ENCODE data around the gene GALNT6. TPM values are rescaled to one million over a fixed set of nuclear protein-coding genes. Genes with fewer than 3 reads are reported as not detected.
"Not testable (repeated sequence)": the region's sequence is repeated elsewhere in the genome, so short reads cannot be mapped to it uniquely, and the experiment has no call there.

The GALNT6 gene
- total and polyA plus RNA-seq, 7 donors, result 0.10 to 2.1 (median 0.40) TPM

DNA sequence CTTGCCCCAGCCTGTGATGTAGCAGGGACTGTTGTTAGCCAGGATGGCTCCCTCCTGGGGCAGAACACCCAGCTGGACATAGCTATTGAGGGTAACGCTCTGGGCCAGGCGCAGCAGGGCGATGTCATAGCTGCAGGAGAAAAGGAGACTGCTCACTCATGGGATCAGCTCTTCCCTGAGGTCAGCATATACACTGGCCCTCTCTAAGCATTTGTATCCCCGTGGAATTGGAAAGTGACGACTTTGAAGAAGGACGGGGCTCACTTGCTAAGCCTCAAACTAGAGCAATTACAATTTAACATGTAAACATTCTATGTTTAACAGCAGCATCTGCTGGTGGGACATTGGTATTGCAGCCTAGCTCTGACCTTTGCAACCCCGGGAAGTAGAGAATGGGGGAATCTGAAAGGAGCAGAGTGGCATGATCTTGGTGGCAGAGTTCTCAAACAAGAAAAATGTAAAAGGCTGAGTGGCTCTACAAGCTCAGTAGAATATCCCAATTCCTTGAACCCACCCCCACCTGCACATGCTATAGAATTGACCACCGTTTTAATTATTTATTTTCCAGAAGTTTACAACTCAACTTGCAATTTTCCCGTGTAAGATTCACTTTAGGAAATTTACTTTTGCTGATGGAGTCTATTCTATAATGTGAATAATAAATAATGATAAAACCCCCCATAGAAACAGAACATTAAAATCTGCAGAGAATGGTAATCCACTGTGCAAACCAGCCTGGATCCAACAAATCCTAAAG, 49.8 kb downstream of the GALNT6 start:
- TF ChIP-seq, protein P1, sequence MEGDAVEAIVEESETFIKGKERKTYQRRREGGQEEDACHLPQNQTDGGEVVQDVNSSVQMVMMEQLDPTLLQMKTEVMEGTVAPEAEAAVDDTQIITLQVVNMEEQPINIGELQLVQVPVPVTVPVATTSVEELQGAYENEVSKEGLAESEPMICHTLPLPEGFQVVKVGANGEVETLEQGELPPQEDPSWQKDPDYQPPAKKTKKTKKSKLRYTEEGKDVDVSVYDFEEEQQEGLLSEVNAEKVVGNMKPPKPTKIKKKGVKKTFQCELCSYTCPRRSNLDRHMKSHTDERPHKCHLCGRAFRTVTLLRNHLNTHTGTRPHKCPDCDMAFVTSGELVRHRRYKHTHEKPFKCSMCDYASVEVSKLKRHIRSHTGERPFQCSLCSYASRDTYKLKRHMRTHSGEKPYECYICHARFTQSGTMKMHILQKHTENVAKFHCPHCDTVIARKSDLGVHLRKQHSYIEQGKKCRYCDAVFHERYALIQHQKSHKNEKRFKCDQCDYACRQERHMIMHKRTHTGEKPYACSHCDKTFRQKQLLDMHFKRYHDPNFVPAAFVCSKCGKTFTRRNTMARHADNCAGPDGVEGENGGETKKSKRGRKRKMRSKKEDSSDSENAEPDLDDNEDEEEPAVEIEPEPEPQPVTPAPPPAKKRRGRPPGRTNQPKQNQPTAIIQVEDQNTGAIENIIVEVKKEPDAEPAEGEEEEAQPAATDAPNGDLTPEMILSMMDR (IDR thresholded peaks at IDR 0.05), result peak; percentile 97
- H3K4me1 ChIP-seq, result no peaks in the 10 kb centered on the region
- H3K27me3 ChIP-seq (ENCODE audit: insufficient read depth in 3 of 3, low read length in 2 of 3), result no peaks in the 10 kb centered on the region
- H3K27ac ChIP-seq, result no peak overlapping the region
- H3K9me3 ChIP-seq, result no peaks in the 10 kb centered on the region
- no peaks in the 10 kb centered on the region for H3K36me3 ChIP-seq (ENCODE audit: insufficient read depth in 1 of 2, low read depth in 1 of 2)
- DNase-seq (peak; percentile 41 to 73), ATAC-seq (peak; percentile 80 to 96 (median 88))
- intact Hi-C loops (cut with DNase I), result loop anchor here (2.0 to 10.0 kb wide), 4 partner anchors 74 to 577 kb away; partner anchors contain the start of gene ATF1 (in 1 of the 2)
- WGBS, 3 donors, result 24 to 32% (median 24%) methylated on average over 9 of the region's 9 CpGs
- H3K4me3 ChIP-seq, result peak overlapping the region; percentile 48

DNA sequence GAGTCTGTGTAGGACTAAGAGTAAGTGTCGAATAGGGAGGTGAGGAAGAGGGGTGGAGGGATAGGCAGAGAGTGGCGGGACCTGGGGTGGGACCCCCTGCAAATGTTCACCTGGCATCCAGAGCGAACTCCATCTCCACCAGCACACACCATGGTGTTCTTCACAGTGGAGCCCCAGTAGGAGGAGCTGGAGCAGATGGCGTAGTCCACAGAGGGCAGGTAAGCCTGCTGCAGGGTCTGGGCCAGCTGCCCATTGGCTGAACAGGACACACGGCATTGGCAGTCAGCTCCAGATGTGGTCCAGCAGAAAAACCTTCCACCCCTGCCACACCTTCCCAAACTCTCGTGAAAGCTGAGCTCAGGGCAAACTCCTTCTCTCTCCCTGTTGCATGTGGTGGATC, 51.5 kb downstream of the GALNT6 start:
- H3K27me3 ChIP-seq (ENCODE audit: insufficient read depth in 3 of 3, low read length in 2 of 3), result no peaks in the 10 kb centered on the region
- TF ChIP-seq, protein P1 (IDR thresholded peaks at IDR 0.05), result no peak
- no peak overlapping the region for H3K27ac ChIP-seq
- H3K9me3 ChIP-seq, result no peaks in the 10 kb centered on the region
- WGBS, 3 donors, result 73 to 81% (median 80%) methylated on average over 6 of the region's 6 CpGs
- H3K36me3 ChIP-seq (ENCODE audit: insufficient read depth in 1 of 2, low read depth in 1 of 2), result no peaks in the 10 kb centered on the region
- H3K4me3 ChIP-seq, result no peak overlapping the region
- intact Hi-C loops (cut with DNase I), result loop anchor here (2.0 to 10.0 kb wide), 4 partner anchors 72 to 575 kb away; partner anchors contain the start of gene ATF1 (in 1 of the 2)
- ATAC-seq, result no peak
- DNase-seq, result no peak
- no peaks in the 10 kb centered on the region for H3K4me1 ChIP-seq

DNA sequence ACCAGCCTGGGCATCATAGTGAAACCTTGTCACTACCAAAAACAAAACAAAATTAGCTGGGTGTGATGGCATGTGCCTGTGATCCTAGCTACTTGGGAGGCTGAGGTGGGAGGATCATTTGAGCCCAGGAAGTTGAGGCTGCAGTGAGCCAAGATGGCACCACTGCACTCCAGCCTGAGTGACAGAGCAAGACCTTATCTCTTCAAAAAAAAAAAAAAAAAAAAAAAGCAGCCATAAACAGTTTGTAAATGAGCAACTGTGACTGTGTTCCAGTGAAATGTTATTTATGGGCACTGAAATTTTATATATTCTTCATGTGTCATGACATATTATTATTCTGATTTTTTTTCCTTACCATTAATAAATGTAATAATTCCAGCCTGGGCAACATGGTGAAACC, 53.9 kb downstream of the GALNT6 start:
- H3K4me3 ChIP-seq; ATAC-seq; DNase-seq; H3K27ac ChIP-seq; intact Hi-C loops (cut with DNase I); H3K9me3 ChIP-seq; H3K4me1 ChIP-seq; H3K36me3 ChIP-seq (ENCODE audit: insufficient read depth in 1 of 2, low read depth in 1 of 2); H3K27me3 ChIP-seq (ENCODE audit: insufficient read depth in 3 of 3, low read length in 2 of 3): not testable (repeated sequence)

DNA sequence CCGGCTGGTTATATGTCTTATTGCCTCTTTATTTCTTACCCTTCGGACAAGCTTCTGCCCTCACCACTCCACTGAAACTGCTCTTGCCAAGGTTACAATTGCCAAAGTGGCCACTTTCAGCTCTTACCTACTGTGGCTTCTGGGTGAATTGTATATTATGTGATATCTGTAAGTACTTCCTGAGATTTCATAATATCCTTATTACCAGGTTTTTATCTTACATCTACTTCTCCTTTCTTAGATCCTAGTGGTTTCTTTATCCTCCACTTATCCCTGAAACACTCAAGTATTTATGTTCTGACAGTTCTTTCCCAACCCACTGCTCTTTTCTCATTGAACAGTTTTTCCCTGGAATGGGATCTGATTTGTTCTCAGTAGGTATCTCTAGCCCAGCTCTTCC, 55.3 kb downstream of the GALNT6 start:
- DNase-seq, result no peak
- Histone ChIP-seq H3K27ac (no peak overlapping the region), H3K36me3 (ENCODE audit: insufficient read depth in 1 of 2, low read depth in 1 of 2) (no peaks in the 10 kb centered on the region), H3K9me3 (no peaks in the 10 kb centered on the region), H3K27me3 (ENCODE audit: insufficient read depth in 3 of 3, low read length in 2 of 3) (no peaks in the 10 kb centered on the region), H3K4me1 (no peaks in the 10 kb centered on the region), H3K4me3 (no peak overlapping the region)
- TF ChIP-seq, protein P1 (IDR thresholded peaks at IDR 0.05), result no peak
- no peak for ATAC-seq
- intact Hi-C loops (cut with DNase I), result no loop called here
- WGBS, 3 donors, result 74 to 84% (median 80%) methylated on average over 2 of the region's 2 CpGs

DNA sequence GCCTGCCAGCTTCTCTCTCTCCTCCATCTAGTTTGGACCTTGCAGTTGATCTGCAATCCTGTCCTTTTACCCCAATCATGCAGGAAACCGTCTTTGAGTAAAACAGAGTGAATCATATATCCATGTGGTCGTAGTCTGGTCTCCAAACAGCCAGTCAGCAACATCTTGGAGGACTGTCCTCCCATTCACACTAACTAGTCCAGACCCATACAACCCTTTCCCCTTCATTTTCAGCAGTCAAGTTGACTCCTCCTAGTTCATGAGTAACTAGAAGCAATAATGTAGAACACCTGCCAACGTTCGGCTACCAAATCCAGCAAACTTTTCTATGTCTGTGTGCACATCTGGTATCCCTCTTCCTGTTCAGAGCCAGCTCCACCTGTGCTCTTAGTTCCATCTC, 56.4 kb downstream of the GALNT6 start:
- no peaks in the 10 kb centered on the region for H3K27me3 ChIP-seq (ENCODE audit: insufficient read depth in 3 of 3, low read length in 2 of 3)
- no peaks in the 10 kb centered on the region for H3K9me3 ChIP-seq
- ATAC-seq, result no peak
- no peak overlapping the region for H3K27ac ChIP-seq
- DNase-seq, result no peak
- no peaks in the 10 kb centered on the region for H3K4me1 ChIP-seq
- no peaks in the 10 kb centered on the region for H3K36me3 ChIP-seq (ENCODE audit: insufficient read depth in 1 of 2, low read depth in 1 of 2)
- H3K4me3 ChIP-seq, result no peak overlapping the region
- intact Hi-C loops (cut with DNase I), result no loop called here
- TF ChIP-seq, protein P1 (IDR thresholded peaks at IDR 0.05), result no peak
- 62 to 71% (median 64%) methylated on average over 4 of the region's 4 CpGs for WGBS, 3 donors
